Spleen (tissue), 11 donors: Measurements from ENCODE around the gene F2RL1. TPM values are rescaled to one million over a fixed set of nuclear protein-coding genes. Genes with fewer than 3 reads are reported as not detected.

Experiments used
- polyA plus RNA-seq, 3 donors: library from polyadenylated mRNA; stranded (reverse); fragments of 200-250 nt; gene quantifications; one replicate each; pipeline ENCODE4 v1.2.1, GENCODE V29; 2013
- small RNA-seq, 4 donors: library from RNA; depleted of rRNA; stranded (forward); fragments of <200 nt; gene quantifications; one replicate each; pipeline ENCODE3, GENCODE V24; 2016
- total RNA-seq, 7 donors: library from RNA; depleted of rRNA in 3 of 7; stranded (reverse); fragments of >200 nt in 3 of 7; fragmentation: NEBNext Ultra II Directional in 4 of 7; extraction: Animal tissue kit (Norgen Biotek cat#: 25700) in 4 of 7; gene quantifications; one replicate each; pipeline versions ENCODE4 v1.1.0 to v1.2.1, GENCODE V29; 2016 to 2021
- donor health status: healthy with polysubstance abuse.
- donor health status: DM: no; HTN: no; CAD: no; lungs with moderate emphysema.
- donor health status: DM: no; HTN: no; CAD: no.
- donor health status: Bipolar disorder and iron deficiency.
- donor health status: healthy.
- donor health status: DM: no; HTN: no; CAD: no.
- donor health status: DM: yes; HTN: yes; CAD: no.

The F2RL1 gene
- total and polyA plus RNA-seq, 10 donors = 0.46 to 9.5 (median 4.6) TPM

Small RNA genes within 50 kb of the gene (small RNA-seq; reads per million reads assigned to genes)
- gene RN7SL208P = 0 reads per million in 4 donors

Other genes starting within 250 kb of the F2RL1 start
- gene F2RL2, start 195.6 kb upstream of the F2RL1 start, total RNA-seq = 1 to 10 TPM in 1 of 7 donors, under 1 TPM in 5, not detected in 1; 0.11 to 1.5 (median 0.40) TPM
- gene F2RL2, start 195.6 kb upstream of the F2RL1 start, polyA plus RNA-seq = under 1 TPM; 0.04 to 0.08 (median 0.06) TPM
- gene F2R, start 102.9 kb upstream of the F2RL1 start, total RNA-seq = 100 to 1,000 TPM in 4 of 7 donors, 10 to 100 TPM in 3; 57.3 to 128 (median 111) TPM
- gene F2R, start 102.9 kb upstream of the F2RL1 start, polyA plus RNA-seq = 1 to 10 TPM; 4.7 to 9.0 (median 7.0) TPM
- gene S100Z, start 31.0 kb downstream of the F2RL1 start, total RNA-seq = 10 to 100 TPM in 3 of 7 donors, 1 to 10 TPM in 4; 2.3 to 21.7 (median 9.7) TPM
- 1 to 10 TPM; 2.2 to 2.7 (median 2.4) TPM for gene S100Z, start 31.0 kb downstream of the F2RL1 start, polyA plus RNA-seq
- gene CRHBP, start 134.0 kb downstream of the F2RL1 start, total RNA-seq = 100 to 1,000 TPM in 3 of 7 donors, 10 to 100 TPM in 4; 21.5 to 147 (median 98.5) TPM
- gene CRHBP, start 134.0 kb downstream of the F2RL1 start, polyA plus RNA-seq = 10 to 100 TPM in 2 of 3 donors, 1 to 10 TPM in 1; 8.7 to 45.4 (median 17.2) TPM
- gene AGGF1, start 211.4 kb downstream of the F2RL1 start, total RNA-seq = 10 to 100 TPM; 21.7 to 33.6 (median 31.9) TPM
- gene AGGF1, start 211.4 kb downstream of the F2RL1 start, polyA plus RNA-seq = 10 to 100 TPM in 1 of 3 donors, 1 to 10 TPM in 2; 8.2 to 11.8 (median 9.8) TPM